GM21529 (cell line): ENCODE results near the gene FAM98C.
"Not testable (repeated sequence)": the region's sequence is repeated elsewhere in the genome, so short reads cannot be mapped to it uniquely, and the experiment has no call there.

Source experiments
- ATAC-seq: cut with Tn5 transposase; IDR thresholded peaks from one replicate; pipeline ENCODE4 v1.9.1; 2021; ENCODE audit not compliant: unreplicated experiment

The FAM98C gene

GRCh38 chr19:38425222-38425809 is 22.4 kb downstream of the FAM98C start:
- no peak for ATAC-seq

GRCh38 chr19:38425810-38426466 is 23.0 kb downstream of the FAM98C start, which contains the start of gene RASGRP4:
Gene RASGRP4, minus strand, starts transcription at chr19:38426219. Its CDS starts 128 bp downstream, at chr19:38426091.
- no peak for ATAC-seq

GRCh38 chr19:38427035-38427677 is 24.3 kb downstream of the FAM98C start:
- not testable (repeated sequence) for ATAC-seq

- no peak for ATAC-seq
Observed at GRCh38 chr19:38429055-38429810, 26.3 kb downstream of the FAM98C start.

- ATAC-seq: no peak
Observed at GRCh38 chr19:38429811-38430156, 26.9 kb downstream of the FAM98C start.

- ATAC-seq: no peak
Observed at GRCh38 chr19:38430931-38431330, 28.0 kb downstream of the FAM98C start.

GRCh38 chr19:38433268-38433733 is 30.4 kb downstream of the FAM98C start, which contains the start of gene RYR1:
Gene RYR1, plus strand, starts transcription at chr19:38433691. Its CDS starts 139 bp downstream, at chr19:38433830.
- ATAC-seq: no peak

GRCh38 chr19:38434549-38435051 is 31.7 kb downstream of the FAM98C start:
- no peak for ATAC-seq

- no peak for ATAC-seq
Observed at GRCh38 chr19:38437295-38437694, 34.4 kb downstream of the FAM98C start.

- no peak for ATAC-seq
Observed at GRCh38 chr19:38437917-38438316, 35.0 kb downstream of the FAM98C start.

GRCh38 chr19:38440592-38440991 is 37.7 kb downstream of the FAM98C start:
- ATAC-seq: no peak

- no peak for ATAC-seq
Observed at GRCh38 chr19:38441657-38442348, 38.9 kb downstream of the FAM98C start.

- no peak for ATAC-seq
Observed at GRCh38 chr19:38442736-38443135, 39.8 kb downstream of the FAM98C start.

GRCh38 chr19:38443458-38443999 is 40.6 kb downstream of the FAM98C start:
- no peak for ATAC-seq

- no peak for ATAC-seq
Observed at GRCh38 chr19:38444026-38444425, 41.1 kb downstream of the FAM98C start.

- ATAC-seq: no peak
Observed at GRCh38 chr19:38445362-38445761, 42.5 kb downstream of the FAM98C start.

- ATAC-seq: no peak
Observed at GRCh38 chr19:38448225-38448624, 45.3 kb downstream of the FAM98C start.

GRCh38 chr19:38449518-38449917 is 46.6 kb downstream of the FAM98C start:
- ATAC-seq: no peak

GRCh38 chr19:38451036-38451435 is 48.1 kb downstream of the FAM98C start:
- ATAC-seq: no peak

GRCh38 chr19:38451629-38452028 is 48.7 kb downstream of the FAM98C start:
- ATAC-seq: no peak
